ENCODE measurements around the gene SMIM20. TPM values are rescaled to one million over a fixed set of nuclear protein-coding genes. Genes with fewer than 3 reads are reported as not detected.

SMIM20 gene
- total and polyA plus RNA-seq, 9 of the 15 experiments (the other 6 are each of a cell fraction or from before 2014, with no cell fraction given) = 25.1 to 51.0 (median 38.9) TPM

DNA sequence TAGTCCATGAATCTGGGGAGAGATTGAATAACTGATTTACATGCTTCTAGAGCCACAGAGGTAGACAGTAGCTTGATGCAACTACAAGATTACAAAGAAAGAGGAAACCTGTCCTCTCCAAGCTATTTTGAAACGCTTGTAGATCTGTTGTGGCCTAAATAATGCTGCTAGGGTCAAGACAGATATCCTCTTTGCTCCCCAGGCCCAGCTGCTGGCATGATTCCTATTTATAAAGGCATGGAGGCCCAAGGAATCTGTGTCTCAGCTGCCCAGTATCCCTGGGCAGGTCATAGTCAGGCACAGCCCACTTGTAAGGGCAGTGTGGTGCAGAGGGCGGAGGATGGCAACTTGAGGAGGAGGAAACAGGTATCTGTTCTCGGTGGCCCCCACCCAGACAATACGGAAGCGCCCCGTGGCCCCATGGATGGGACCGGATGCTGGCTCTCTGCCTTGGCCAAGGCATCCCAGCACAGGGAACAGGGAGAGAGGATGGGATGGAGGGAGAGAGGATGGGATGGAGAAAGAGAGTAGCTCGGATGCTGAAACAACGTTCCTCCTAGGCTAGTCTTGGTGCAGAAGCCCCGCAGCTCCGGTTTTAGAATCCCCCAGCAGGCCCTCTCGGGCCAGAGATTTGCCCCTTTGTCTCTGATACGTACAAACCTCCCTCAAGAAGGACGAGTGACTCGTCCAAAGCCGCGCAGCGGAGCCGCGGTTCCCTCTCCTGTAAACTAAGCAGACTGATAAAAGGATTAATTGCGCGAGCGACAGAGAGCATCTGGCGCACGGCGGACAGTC is 767 bp upstream of the SMIM20 start:
- H3K4me1 ChIP-seq (replicated peaks in 1 of 2; ENCODE audit: control insufficient read depth in 2 of 2, insufficient read depth in 2 of 2, low read length in 2 of 2) = peaks cover 13 to 16% of the 10 kb centered on the region in 2 experiments; a peak in 4 of 5 replicates
- peak overlapping the region; percentile 85 for H3K4me2 ChIP-seq (ENCODE audit: insufficient read depth, low read length)
- no peaks in the 10 kb centered on the region for H4K20me1 ChIP-seq (replicated peaks; ENCODE audit: control insufficient read depth, insufficient read depth, low read length)
- ChIA-PET POLR2A (interaction anchor here (0.6 kb wide), 1 partner anchor 59 kb away, joined by 3 read pairs; no protein-coding TSS in a partner anchor), CTCF (ENCODE audit: low intra/inter-chr PET ratio) (interaction anchor here (0.6 kb wide), 1 partner anchor 429 kb away, joined by 3 read pairs; no protein-coding TSS in a partner anchor)
- H3K9me3 ChIP-seq (replicated peaks; ENCODE audit: control insufficient read depth, insufficient read depth, low read depth, low read length) = no peaks in the 10 kb centered on the region
- DNase-seq (ENCODE audit: extremely low read depth in 1 of 4, low spot score in 3 of 4) (peak in 1 of 4 experiments; percentile 15), FAIRE-seq (no peak), ATAC-seq (no peak)
- no TSS peak for BruUV-seq (replicated peaks)
- peaks cover 4% of the 10 kb centered on the region; the same call in 2 of the 3 replicates for H3K36me3 ChIP-seq (ENCODE audit: control insufficient read depth, insufficient read depth, low read length)
- peaks cover 23 to 27% of the 10 kb centered on the region in 2 experiments; a peak in 3 of 5 replicates for H3K27me3 ChIP-seq (ENCODE audit: control insufficient read depth in 2 of 2, insufficient read depth in 2 of 2, low read length in 2 of 2)
- H3K27ac ChIP-seq (ENCODE audit: extremely low read depth, low read depth, low read length) = no peak overlapping the region
- in situ Hi-C loops (cut with MboI) = no loop called here
- WGBS (ENCODE audit: insufficient coverage, low coverage, missing lambda C conversion rate) = 5% methylated on average over 25 of the region's 26 CpGs
- intact Hi-C loops (cut with micrococcal nuclease) = no loop called here
- H3K9ac ChIP-seq (ENCODE audit: insufficient read depth in 1 of 2, low read depth in 2 of 2, low read length in 2 of 2) = peak overlapping the region; percentile 30 to 88; a peak in 3 of 4 replicates
- H3K79me2 ChIP-seq (ENCODE audit: control insufficient read depth, insufficient read depth, low read length) = peaks cover 30% of the 10 kb centered on the region
- peak; percentile 17 for TF ChIP-seq KDM5B (IDR thresholded peaks at IDR 0.05; ENCODE audit: insufficient replicate concordance, low read depth, low read length)
- TF ChIP-seq, protein P1, sequence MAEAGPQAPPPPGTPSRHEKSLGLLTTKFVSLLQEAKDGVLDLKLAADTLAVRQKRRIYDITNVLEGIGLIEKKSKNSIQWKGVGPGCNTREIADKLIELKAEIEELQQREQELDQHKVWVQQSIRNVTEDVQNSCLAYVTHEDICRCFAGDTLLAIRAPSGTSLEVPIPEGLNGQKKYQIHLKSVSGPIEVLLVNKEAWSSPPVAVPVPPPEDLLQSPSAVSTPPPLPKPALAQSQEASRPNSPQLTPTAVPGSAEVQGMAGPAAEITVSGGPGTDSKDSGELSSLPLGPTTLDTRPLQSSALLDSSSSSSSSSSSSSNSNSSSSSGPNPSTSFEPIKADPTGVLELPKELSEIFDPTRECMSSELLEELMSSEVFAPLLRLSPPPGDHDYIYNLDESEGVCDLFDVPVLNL (CRISPR knock-in tag; IDR thresholded peaks at IDR 0.05; ENCODE audit: low read depth) = no peak
- peak overlapping the region; percentile 47 for H3K4me3 ChIP-seq
- H3K9me1 ChIP-seq (ENCODE audit: control insufficient read depth, insufficient read depth, low read length) = no peaks in the 10 kb centered on the region
- H2AFZ ChIP-seq (ENCODE audit: low read depth, low read length) = peak overlapping the region; percentile 84
